Aorta (tissue), 5 donors: Measurements from ENCODE around the gene CCDC74B. TPM values are rescaled to one million over a fixed set of nuclear protein-coding genes. Genes with fewer than 3 reads are reported as not detected.
"Not testable (repeated sequence)": the region's sequence is repeated elsewhere in the genome, so short reads cannot be mapped to it uniquely, and the experiment has no call there.

ENCODE experiments used
- ATAC-seq: fragments of 200-7000 bp; cut with Tn5 transposase; one replicate; pipeline ENCODE4 v1.9.1; 2022; ENCODE audit warnings: moderate library complexity; ENCODE audit not compliant: low FRiP score
- DNase-seq, 2 donors: peaks; one replicate each; pipeline ENCODE4 v3.0.0-alpha.2; 2020
- H3K27ac ChIP-seq, 2 donors: one replicate each; pipeline ENCODE4 v1.5.1; 2013; ENCODE audit warnings: low read length in 2 of 2, mild to moderate bottlenecking in 2 of 2, moderate library complexity in 2 of 2, control low read depth in 1 of 2, inconsistent platforms in 1 of 2, low read depth in 1 of 2
- H3K27me3 ChIP-seq, 2 donors: one replicate each; pipeline ENCODE4 v1.6.1; 2013; ENCODE audit warnings: control low read depth in 1 of 2, low read length in 1 of 2, mild to moderate bottlenecking in 1 of 2, moderate library complexity in 1 of 2; ENCODE audit not compliant: insufficient read depth in 2 of 2, control insufficient read depth in 1 of 2
- H3K36me3 ChIP-seq, 2 donors: one replicate each; pipeline ENCODE4 v1.6.1; 2013; ENCODE audit warnings: control low read depth in 1 of 2, low read length in 1 of 2, mild to moderate bottlenecking in 1 of 2; ENCODE audit not compliant: insufficient read depth in 2 of 2, control insufficient read depth in 1 of 2
- H3K4me1 ChIP-seq, 2 donors: one replicate each; pipeline ENCODE4 v1.6.1; 2013; ENCODE audit warnings: low read length in 2 of 2, control low read depth in 1 of 2, mild to moderate bottlenecking in 1 of 2, moderate library complexity in 1 of 2; ENCODE audit not compliant: insufficient read depth in 2 of 2, control insufficient read depth in 1 of 2
- H3K4me3 ChIP-seq, 2 donors: one replicate each; pipeline ENCODE4 v1.5.1; 2013; ENCODE audit warnings: low read length in 2 of 2, control low read depth in 1 of 2, mild to moderate bottlenecking in 1 of 2
- H3K9me3 ChIP-seq: one replicate; pipeline ENCODE4 v1.6.1; 2013; ENCODE audit warnings: mild to moderate bottlenecking, low read length; ENCODE audit not compliant: control insufficient read depth
- WGBS, 2 donors: extraction: QIAGEN DNeasy Blood & Tissue Kit; methylation state at CpG; one replicate each; pipeline ENCODE4 v1.1.7; 2013; 5-methylcytosine and 5-hydroxymethylcytosine counted together
- intact Hi-C, 2 donors: fragments of 100-400 bp; cut with DNase I; formaldehyde crosslinking; loops; one replicate each; pipeline versions ENCODE4 v1.14.2 to v1.15.0; 2022
- polyA plus RNA-seq, 2 donors: library from polyadenylated mRNA; stranded (reverse); fragments of 200-250 nt; gene quantifications; one replicate each; pipeline ENCODE4 v1.2.3, GENCODE V29; 2013
- total RNA-seq, 2 donors: library from RNA; stranded (reverse); fragmentation: NEBNext Ultra II Directional; extraction: Animal tissue kit (Norgen Biotek cat#: 25700); gene quantifications; one replicate each; pipeline ENCODE4 v1.2.1, GENCODE V29; 2021
- donor health status: healthy with polysubstance abuse.
- donor health status: Bipolar disorder and iron deficiency.
- donor health status: DM: no; HTN: no; CAD: no.
- donor health status: DM: no; HTN: no; CAD: no.
- donor health status: DM: yes; HTN: yes; CAD: no.

Gene CCDC74B
- total and polyA plus RNA-seq, 4 donors = 0.38 to 5.6 (median 1.9) TPM

DNA sequence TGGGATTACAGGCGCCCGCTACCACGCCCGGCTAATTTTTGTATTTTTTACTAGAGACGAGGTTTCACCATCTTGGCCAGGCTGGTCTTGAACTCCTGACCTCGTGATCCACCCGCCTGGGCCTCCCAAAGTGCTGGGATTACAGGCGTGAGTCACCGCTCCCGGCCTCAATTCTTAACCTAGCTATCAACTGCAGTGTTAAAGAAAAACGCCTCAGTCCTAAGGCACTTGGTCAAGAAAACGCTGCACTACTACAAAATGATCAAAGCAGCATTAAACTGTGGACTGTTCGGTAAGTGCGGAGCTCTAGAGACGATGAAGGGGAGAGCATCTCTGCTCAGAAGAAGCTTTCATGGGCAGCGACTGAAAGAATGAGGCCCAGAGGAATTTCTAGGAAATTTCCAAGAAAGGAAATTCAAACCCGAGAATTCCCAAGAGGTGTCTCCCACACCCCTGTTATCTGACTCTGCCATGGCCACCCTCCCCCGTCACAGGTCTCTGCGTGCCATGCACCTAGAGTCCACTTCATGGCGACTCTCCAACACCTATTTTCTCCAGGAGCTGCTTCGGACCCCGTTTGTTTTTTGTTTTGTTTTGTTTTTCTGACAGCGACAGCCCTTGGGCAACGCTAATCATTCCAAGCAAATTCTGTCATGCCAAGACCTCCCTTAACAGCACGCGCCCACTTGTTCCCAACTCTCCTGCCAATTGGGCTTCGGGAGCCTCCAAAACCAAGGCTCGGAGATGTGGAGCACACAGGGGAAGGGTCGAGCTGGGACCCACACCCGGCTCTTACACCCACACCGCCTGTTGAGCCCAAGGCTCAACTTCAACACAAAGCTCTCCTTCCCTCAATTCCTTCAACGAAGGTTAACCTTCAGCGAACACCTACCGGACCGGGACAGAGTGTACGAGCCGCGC is 35.8 kb upstream of the CCDC74B start:
- WGBS, 2 donors = 25 to 26% methylated on average over 38 of the region's 38 CpGs
- not testable (repeated sequence) for H3K4me1 ChIP-seq, H3K27me3 ChIP-seq, H3K36me3 ChIP-seq, ATAC-seq, H3K9me3 ChIP-seq
- intact Hi-C loops = loop anchor here (5.0 to 10.0 kb wide), 3 partner anchors 152 to 1304 kb away; no protein-coding TSS in a partner anchor
- H3K27ac ChIP-seq = peak overlapping the region; percentile 9 to 38
- H3K4me3 ChIP-seq = peak overlapping the region; percentile 77 to 92
- DNase-seq = peak in 1 of 2 donors; percentile 79

DNA sequence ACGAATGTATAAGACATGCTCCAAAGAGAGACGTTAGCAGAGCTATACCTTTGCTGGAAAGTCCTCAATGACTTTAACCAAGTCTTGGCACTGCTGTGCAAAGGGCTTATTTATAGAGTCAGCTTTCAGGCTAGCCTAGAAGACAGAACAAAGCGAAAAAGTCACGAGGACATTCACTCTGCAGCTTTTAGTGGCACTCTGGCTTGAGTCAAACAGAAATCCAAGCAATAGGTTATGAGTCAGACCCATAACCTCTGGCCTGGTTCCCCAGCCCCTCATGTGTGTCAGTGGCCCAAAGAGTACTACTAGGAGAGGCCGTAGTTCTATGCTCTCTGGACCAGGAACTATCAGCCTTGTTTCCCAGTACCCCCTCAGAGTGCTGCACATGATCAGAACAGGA is 30.0 kb upstream of the CCDC74B start:
- H3K9me3 ChIP-seq, H3K36me3 ChIP-seq, H3K4me3 ChIP-seq, ATAC-seq, H3K4me1 ChIP-seq, intact Hi-C loops, H3K27me3 ChIP-seq, H3K27ac ChIP-seq: not testable (repeated sequence)
- DNase-seq = peak in 1 of 2 donors; percentile 20
- WGBS, 2 donors = 86 to 93% methylated on average over 5 of the region's 5 CpGs

DNA sequence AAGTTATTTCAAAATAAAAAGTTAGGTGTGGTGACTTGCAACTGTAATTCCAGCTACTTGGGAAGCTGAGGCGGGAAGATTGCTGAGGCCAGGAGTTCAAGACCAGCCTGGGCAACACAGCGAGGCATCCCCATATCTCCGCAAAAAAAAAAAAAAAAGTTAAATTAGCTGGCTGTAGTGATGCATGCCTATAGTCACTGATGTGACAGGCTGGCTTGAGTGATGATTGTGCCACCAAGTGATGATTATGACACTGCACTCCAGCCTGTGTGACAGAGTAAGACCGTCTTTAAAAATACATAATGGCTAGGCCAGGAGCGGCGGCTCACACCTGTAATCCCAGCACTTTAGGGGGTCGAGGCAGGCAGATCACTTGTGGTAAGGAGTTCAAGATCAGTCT is 25.0 kb upstream of the CCDC74B start:
- Histone ChIP-seq H3K9me3 (no peaks in the 10 kb centered on the region), H3K27ac (no peak overlapping the region), H3K36me3 (peaks cover 0 to 5% of the 10 kb centered on the region in 2 donors), H3K4me1 (no peaks in the 10 kb centered on the region), H3K27me3 (no peaks in the 10 kb centered on the region), H3K4me3 (no peak overlapping the region)
- DNase-seq = no peak
- no peak for ATAC-seq
- intact Hi-C loops = no loop called here
- 94% methylated on average over 7 of the region's 7 CpGs for WGBS, 2 donors

DNA sequence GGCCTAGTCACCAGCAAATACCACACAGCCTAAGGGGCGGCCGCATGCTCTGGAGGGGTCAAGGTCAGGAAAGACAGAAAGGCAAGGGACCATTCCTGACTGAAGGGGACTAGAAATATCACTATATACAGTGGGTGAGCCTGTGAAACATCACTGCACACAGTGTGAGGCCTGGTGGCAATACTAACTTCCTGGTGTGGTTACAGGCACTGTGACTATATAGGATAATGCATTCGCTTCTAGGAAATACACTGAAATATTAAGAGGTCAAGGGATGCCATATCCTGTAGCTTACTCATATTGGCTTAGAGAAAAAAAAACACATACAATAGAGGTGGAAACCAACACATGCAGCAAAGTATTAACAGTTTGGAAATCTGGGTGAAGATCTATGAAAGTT is 24.3 kb upstream of the CCDC74B start:
- H3K9me3 ChIP-seq, H3K27ac ChIP-seq, H3K4me1 ChIP-seq, intact Hi-C loops, H3K36me3 ChIP-seq, H3K27me3 ChIP-seq, H3K4me3 ChIP-seq, DNase-seq, ATAC-seq: not testable (repeated sequence)
- WGBS, 2 donors = 92 to 96% methylated on average over 3 of the region's 3 CpGs

DNA sequence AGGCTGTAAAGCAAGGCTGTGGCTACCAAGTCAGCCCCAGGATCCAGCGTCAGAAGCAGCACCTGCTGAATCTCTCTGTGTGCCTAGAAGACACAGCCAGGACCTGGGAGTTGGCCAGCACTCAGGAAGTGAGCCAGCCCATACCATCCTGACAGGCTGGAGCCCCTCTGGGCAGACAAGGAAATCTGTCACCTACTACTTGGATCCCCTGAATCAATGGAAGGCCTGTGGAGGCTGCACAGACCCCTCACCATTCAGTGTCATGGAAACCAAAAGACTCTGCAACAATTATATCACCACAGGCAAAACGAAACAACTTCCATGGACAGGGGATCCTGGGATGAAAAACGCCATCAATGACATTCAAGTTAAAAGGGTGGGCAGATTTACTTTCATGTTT is 21.7 kb upstream of the CCDC74B start:
- intact Hi-C loops, H3K4me1 ChIP-seq, H3K27me3 ChIP-seq, H3K9me3 ChIP-seq, H3K27ac ChIP-seq, DNase-seq, H3K4me3 ChIP-seq, H3K36me3 ChIP-seq, ATAC-seq: not testable (repeated sequence)
- WGBS, 2 donors = 84 to 87% methylated on average over 3 of the region's 3 CpGs

DNA sequence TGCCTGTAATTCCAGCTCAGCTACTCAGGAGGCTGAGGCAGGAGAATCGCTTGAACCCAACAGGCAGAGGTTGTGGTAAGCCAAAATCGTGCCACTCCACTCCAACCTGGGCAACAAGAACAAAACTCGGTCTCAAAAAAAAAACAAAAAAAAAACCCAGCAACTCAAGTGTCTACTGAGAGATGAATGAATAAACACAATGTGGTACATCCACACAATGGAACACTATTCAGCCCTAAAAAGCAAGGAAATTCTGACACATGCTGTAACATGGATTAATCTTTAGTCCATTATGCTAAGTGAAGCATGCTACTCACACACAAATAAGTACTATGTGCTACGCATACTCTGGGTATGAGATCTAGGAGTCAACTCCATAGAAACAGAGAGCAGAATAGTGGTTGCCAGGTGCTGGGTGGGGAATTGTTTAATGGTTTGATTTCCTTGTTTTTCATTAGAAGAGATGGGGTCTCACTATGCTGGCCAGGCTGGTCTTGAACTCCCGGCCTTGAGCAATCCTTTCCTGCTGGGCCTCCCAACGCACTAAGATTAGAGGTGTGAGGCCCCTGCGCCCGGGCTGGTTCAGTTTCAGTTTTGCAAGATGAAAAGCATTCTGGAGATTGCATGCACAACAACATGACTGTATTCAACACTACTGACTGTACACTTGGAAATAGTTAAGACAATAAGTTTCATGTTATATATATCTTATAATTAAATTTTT is 20.5 kb upstream of the CCDC74B start:
- H3K9me3 ChIP-seq = no peaks in the 10 kb centered on the region
- no peak overlapping the region for H3K27ac ChIP-seq
- ATAC-seq (no peak), DNase-seq (no peak)
- WGBS, 2 donors = 93 to 97% methylated on average over 8 of the region's 8 CpGs
- H3K4me3 ChIP-seq = no peak overlapping the region
- intact Hi-C loops = no loop called here
- H3K4me1 ChIP-seq = no peaks in the 10 kb centered on the region
- H3K36me3 ChIP-seq = peaks cover 0 to 8% of the 10 kb centered on the region in 2 donors
- H3K27me3 ChIP-seq = no peaks in the 10 kb centered on the region

DNA sequence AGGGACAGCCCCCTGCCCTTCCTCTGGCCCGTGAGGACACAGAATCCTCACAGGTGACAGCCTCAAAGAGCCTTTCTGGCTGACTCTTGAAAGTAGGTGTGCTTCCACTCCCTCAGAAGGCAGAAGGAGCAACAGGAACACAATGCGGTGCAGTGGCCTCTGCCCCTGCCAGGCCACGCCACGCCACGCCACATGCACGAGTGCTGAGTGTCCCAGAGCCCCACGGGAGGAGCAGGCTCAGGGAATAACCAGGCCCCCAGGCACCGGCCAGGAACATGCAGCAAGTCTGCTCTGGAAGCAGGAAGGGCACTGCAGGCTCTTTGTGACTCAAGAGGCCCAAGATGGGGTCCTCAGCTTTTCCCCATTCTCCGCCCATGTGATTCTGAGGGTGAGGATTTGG is 18.1 kb upstream of the CCDC74B start:
- H3K4me3 ChIP-seq = no peak overlapping the region
- H3K36me3 ChIP-seq = peaks cover 0 to 9% of the 10 kb centered on the region in 2 donors
- no peak for DNase-seq
- 90 to 94% methylated on average over 9 of the region's 9 CpGs for WGBS, 2 donors
- no peak for ATAC-seq
- no peaks in the 10 kb centered on the region for H3K9me3 ChIP-seq
- H3K27me3 ChIP-seq = no peaks in the 10 kb centered on the region
- intact Hi-C loops = no loop called here
- H3K27ac ChIP-seq = no peak overlapping the region
- H3K4me1 ChIP-seq = no peaks in the 10 kb centered on the region

DNA sequence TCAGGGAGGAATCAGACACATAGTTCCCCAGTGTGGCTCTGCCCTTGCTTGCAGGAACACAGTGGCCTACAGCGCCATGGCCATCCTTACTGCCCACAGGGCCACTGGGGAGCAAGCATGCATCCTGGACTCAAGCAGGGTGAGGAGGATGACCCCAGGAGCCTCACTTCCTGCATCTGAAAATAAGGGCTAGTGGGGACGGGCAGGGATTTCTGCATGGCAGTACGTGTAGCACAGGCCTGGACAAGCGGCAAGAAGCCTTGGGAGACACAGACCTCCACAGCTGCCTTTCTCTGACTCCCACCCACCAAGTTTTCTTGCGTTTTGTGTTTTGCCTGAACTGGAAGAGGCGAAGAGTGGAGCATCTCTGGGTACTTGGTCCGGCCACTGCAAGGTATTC is 17.6 kb upstream of the CCDC74B start:
- H3K9me3 ChIP-seq, H3K36me3 ChIP-seq, ATAC-seq, DNase-seq, H3K27me3 ChIP-seq, intact Hi-C loops, H3K4me1 ChIP-seq, H3K4me3 ChIP-seq, H3K27ac ChIP-seq: not testable (repeated sequence)
- 92 to 95% methylated on average over 6 to 7 of the region's 7 CpGs for WGBS, 2 donors
